ENCODE measurements around the gene RNPC3.
A peak's percentile ranks its signal among the peaks of the same experiment; 100 is the strongest.

Gene RNPC3

GRCh38 chr1:103525607-103526507, at the start of gene RNPC3:
TSS of gene RNPC3 (plus strand) at chr1:103525699. CDS start at chr1:103526071, 372 bp downstream.
- peak; percentile 79 to 90 for DNase-seq (ENCODE audit: low spot score in 2 of 2)
- H3K4me3 ChIP-seq, result peak within 1 kb of the TSS; percentile 83
- in situ Hi-C loops (cut with MboI; ENCODE audit: low sequenced_read_pairs), result no loop called here

GRCh38 chr1:103477101-103477500, 48.4 kb upstream of the RNPC3 start:
- peaks cover 14% of the 10 kb centered on the region for H3K4me1 ChIP-seq
- H3K27me3 ChIP-seq (ENCODE audit: low read depth), result no peaks in the 10 kb centered on the region
- no peak overlapping the region for H3K4me3 ChIP-seq
- in situ Hi-C loops (cut with MboI; ENCODE audit: low sequenced_read_pairs), result no loop called here
- no peak for DNase-seq (ENCODE audit: low spot score in 2 of 2)
- H3K36me3 ChIP-seq (replicated peaks), result no peaks in the 10 kb centered on the region
- no peaks in the 10 kb centered on the region for H3K9me3 ChIP-seq

More at GRCh38 chr1:103525607-103526507, at the start of gene RNPC3:
- peaks cover 12% of the 10 kb centered on the region for H3K4me1 ChIP-seq
- H3K36me3 ChIP-seq (replicated peaks), result peaks cover 5% of the 10 kb centered on the region
- no peaks in the 10 kb centered on the region for H3K9me3 ChIP-seq
- H3K27me3 ChIP-seq (ENCODE audit: low read depth), result no peaks in the 10 kb centered on the region

DNA sequence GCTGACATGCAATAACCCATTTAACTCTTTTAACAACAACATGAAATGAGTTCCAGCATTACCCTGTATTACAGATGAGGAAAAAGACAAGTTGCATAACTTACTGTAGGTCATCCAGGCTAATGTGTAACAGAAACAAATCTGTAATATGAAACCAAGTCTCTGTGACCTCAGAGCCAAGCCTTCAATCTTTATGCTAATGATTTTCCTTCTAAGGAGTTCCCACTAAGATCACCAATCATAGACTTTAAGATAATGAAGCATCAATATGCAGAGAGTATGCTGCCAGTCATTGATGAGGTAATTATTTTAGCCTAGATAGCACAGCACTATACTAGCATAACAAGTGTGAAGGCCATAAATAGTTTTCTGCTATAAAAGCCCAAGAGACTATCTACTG, 35.6 kb upstream of the RNPC3 start:
- Histone ChIP-seq H3K4me1 (peaks cover 5% of the 10 kb centered on the region), H3K27me3 (ENCODE audit: low read depth) (no peaks in the 10 kb centered on the region), H3K4me3 (no peak overlapping the region), H3K36me3 (replicated peaks) (no peaks in the 10 kb centered on the region), H3K9me3 (no peaks in the 10 kb centered on the region)
- in situ Hi-C loops (cut with MboI; ENCODE audit: low sequenced_read_pairs), result no loop called here
- peak in 1 of 2 experiments; percentile 8 for DNase-seq (ENCODE audit: low spot score in 2 of 2)

DNA sequence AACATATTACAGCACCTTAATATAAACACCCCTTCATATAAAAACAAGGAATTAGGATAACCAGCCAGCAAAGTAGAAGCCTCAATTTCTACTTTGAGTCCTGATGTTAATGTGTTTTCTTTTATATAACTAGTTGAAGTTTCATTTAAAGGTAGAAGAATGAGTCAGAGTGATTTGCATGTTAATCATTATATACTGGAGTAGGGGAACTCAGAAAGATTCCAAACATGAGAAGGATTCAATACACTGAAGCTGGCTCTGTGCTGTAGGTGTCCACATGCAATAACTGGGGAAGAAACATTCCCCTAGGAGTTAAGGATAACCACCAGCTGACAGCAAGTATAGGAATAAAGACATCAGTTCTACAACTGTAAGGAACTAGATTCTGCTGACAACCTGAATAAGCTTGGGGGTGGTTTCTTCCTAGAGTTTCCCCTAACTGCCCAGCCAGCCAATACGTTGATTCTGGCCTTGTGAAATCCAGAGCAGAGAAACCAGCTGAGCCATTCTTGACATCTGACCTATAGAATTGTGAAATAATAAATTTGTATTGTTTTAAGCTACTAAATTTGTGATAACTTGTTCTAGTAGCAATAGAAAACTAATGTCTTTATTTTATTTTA, 33.4 kb upstream of the RNPC3 start:
- no peaks in the 10 kb centered on the region for H3K9me3 ChIP-seq
- no peak for DNase-seq (ENCODE audit: low spot score in 2 of 2)
- no peak overlapping the region for H3K4me3 ChIP-seq
- no peaks in the 10 kb centered on the region for H3K27me3 ChIP-seq (ENCODE audit: low read depth)
- H3K36me3 ChIP-seq (replicated peaks), result no peaks in the 10 kb centered on the region
- in situ Hi-C loops (cut with MboI; ENCODE audit: low sequenced_read_pairs), result no loop called here
- H3K4me1 ChIP-seq, result peaks cover 5% of the 10 kb centered on the region

DNA sequence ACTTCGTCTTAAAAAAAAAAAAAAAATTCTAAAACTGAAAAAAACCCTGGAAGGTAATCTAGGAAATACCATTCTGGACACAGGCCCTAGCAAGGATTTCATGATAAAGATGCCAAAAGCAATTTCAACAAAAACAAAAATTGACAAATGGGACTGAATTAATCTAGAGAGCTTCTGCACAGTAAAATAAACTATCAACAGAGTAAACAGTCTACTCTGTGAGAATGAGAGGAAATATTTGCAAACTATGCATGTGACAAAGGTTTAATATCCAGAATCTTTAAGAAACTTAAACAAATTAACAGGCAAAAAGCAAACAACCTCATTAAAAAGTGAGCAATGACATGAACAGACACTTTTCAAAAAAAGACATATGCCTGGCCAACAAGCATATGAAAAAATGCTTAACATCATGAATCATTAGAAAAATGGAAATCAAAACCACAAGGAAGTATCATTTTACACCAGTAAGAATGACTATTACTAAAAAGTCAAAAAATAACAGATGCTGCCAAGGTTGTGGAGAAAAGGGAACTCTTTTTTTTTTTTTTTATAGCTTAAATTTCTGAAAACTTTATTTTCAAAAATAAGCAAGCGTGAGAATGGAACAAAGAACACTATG, 29.4 kb upstream of the RNPC3 start:
- H3K4me1 ChIP-seq, result no peaks in the 10 kb centered on the region; the same call in none of the 2 replicates
- in situ Hi-C loops (cut with MboI; ENCODE audit: low sequenced_read_pairs), result no loop called here
- no peaks in the 10 kb centered on the region for H3K27me3 ChIP-seq (ENCODE audit: low read depth)
- no peak overlapping the region for H3K4me3 ChIP-seq
- DNase-seq (ENCODE audit: low spot score in 2 of 2), result no peak
- no peaks in the 10 kb centered on the region for H3K9me3 ChIP-seq
- H3K36me3 ChIP-seq (replicated peaks), result no peaks in the 10 kb centered on the region

GRCh38 chr1:103497404-103497803, 28.1 kb upstream of the RNPC3 start:
- Histone ChIP-seq H3K27me3 (ENCODE audit: low read depth) (no peaks in the 10 kb centered on the region), H3K36me3 (replicated peaks) (no peaks in the 10 kb centered on the region), H3K4me3 (no peak overlapping the region), H3K4me1 (no peaks in the 10 kb centered on the region; the same call in 1 of the 2 replicates), H3K9me3 (no peaks in the 10 kb centered on the region)
- no peak for DNase-seq (ENCODE audit: low spot score in 2 of 2)
- in situ Hi-C loops (cut with MboI; ENCODE audit: low sequenced_read_pairs), result no loop called here

GRCh38 chr1:103509250-103509649, 16.2 kb upstream of the RNPC3 start:
- Histone ChIP-seq H3K4me3 (no peak overlapping the region), H3K4me1 (no peaks in the 10 kb centered on the region), H3K27me3 (ENCODE audit: low read depth) (no peaks in the 10 kb centered on the region), H3K36me3 (replicated peaks) (no peaks in the 10 kb centered on the region), H3K9me3 (no peaks in the 10 kb centered on the region; the same call in 1 of the 2 replicates)
- in situ Hi-C loops (cut with MboI; ENCODE audit: low sequenced_read_pairs), result no loop called here
- DNase-seq (ENCODE audit: low spot score in 2 of 2), result no peak

DNA sequence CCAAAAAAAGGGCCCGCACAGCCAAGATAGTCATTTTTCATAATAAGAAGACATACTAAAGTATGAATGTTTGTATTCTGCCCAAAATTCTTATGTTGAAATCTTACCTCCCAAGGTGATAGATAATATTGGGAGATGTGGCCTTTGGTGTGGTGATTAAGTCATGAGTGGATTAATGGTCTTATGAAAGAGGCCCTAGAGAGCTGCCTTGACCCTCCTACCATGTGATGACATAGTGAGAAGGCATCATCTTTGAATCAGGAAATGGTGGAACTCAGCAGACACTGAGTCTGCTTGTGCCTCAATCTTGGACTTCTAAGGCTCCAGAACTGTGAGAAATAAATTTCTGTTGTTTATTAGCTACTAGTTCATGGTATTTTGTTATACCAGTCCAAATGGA, 11.8 kb upstream of the RNPC3 start:
- H3K27me3 ChIP-seq (ENCODE audit: low read depth), result no peaks in the 10 kb centered on the region
- H3K4me3 ChIP-seq, result no peak overlapping the region
- H3K9me3 ChIP-seq, result no peaks in the 10 kb centered on the region; the same call in 1 of the 2 replicates
- no peaks in the 10 kb centered on the region for H3K36me3 ChIP-seq (replicated peaks)
- no peaks in the 10 kb centered on the region for H3K4me1 ChIP-seq
- no peak for DNase-seq (ENCODE audit: low spot score in 2 of 2)
- in situ Hi-C loops (cut with MboI; ENCODE audit: low sequenced_read_pairs), result no loop called here

DNA sequence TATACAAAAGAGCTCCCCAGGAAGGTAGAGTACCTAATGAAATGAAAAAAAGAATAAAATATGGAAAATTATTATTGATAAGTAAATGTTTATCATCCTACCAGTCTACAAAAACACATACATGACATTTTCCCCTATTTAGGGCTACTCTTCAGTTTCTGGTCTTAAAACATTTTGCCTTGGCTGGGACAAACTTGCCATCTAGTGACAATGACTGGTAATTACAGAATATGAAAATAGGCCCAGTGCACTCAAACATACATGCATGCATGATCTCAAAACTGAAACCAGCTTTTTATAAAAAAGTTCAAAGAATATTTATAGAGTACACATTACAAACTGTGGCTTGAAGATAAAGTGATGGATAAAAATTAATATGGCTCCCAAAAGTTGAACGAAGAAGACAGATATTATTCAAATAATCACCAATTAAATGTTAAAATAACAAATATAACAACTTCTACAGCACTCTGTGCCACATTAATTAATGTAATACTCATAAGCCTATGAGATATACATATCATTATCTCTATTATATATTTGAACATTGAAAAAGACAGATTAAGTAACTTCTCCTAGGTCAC, 10.5 kb upstream of the RNPC3 start:
- Histone ChIP-seq H3K4me1 (no peaks in the 10 kb centered on the region), H3K9me3 (no peaks in the 10 kb centered on the region; the same call in 1 of the 2 replicates), H3K4me3 (no peak overlapping the region), H3K27me3 (ENCODE audit: low read depth) (no peaks in the 10 kb centered on the region), H3K36me3 (replicated peaks) (no peaks in the 10 kb centered on the region)
- peak; percentile 31 to 49 for DNase-seq (ENCODE audit: low spot score in 2 of 2)
- in situ Hi-C loops (cut with MboI; ENCODE audit: low sequenced_read_pairs), result no loop called here

GRCh38 chr1:103516283-103516682, 9.2 kb upstream of the RNPC3 start:
- Histone ChIP-seq H3K36me3 (replicated peaks) (no peaks in the 10 kb centered on the region), H3K27me3 (ENCODE audit: low read depth) (no peaks in the 10 kb centered on the region), H3K9me3 (no peaks in the 10 kb centered on the region; the same call in 1 of the 2 replicates), H3K4me3 (no peak overlapping the region), H3K4me1 (no peaks in the 10 kb centered on the region)
- no peak for DNase-seq (ENCODE audit: low spot score in 2 of 2)
- in situ Hi-C loops (cut with MboI; ENCODE audit: low sequenced_read_pairs), result no loop called here

DNA sequence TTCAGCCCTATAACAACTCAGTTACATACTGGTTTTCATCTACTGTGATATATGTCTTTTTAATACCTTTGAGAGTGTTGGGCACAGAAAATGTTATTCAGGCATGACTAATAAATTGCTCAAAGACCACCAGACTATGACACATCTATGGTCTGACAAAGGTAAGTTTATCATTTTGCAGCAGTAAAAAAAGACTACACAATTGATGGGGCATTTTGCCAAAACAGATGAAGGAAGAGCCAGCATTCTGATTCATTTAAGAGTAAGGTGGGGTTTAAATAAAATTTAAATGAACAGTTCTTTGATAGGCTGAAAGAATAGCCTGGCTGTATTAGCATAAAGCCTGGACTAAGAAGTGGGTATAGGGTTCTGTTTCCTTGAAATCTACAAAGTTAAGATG, 8.8 kb upstream of the RNPC3 start:
- in situ Hi-C loops (cut with MboI; ENCODE audit: low sequenced_read_pairs), result no loop called here
- Histone ChIP-seq H3K36me3 (replicated peaks) (no peaks in the 10 kb centered on the region), H3K4me3 (no peak overlapping the region), H3K4me1 (no peaks in the 10 kb centered on the region), H3K9me3 (no peaks in the 10 kb centered on the region), H3K27me3 (ENCODE audit: low read depth) (no peaks in the 10 kb centered on the region)
- no peak for DNase-seq (ENCODE audit: low spot score in 2 of 2)

GRCh38 chr1:103517380-103518047, 8.0 kb upstream of the RNPC3 start:
- no peak for DNase-seq (ENCODE audit: low spot score in 2 of 2)
- H3K4me3 ChIP-seq, result no peak overlapping the region

GRCh38 chr1:103520822-103521221, 4.7 kb upstream of the RNPC3 start:
- H3K4me3 ChIP-seq, result no peak overlapping the region
- no peaks in the 10 kb centered on the region for H3K9me3 ChIP-seq
- H3K27me3 ChIP-seq (ENCODE audit: low read depth), result no peaks in the 10 kb centered on the region
- DNase-seq (ENCODE audit: low spot score in 2 of 2), result no peak
- no peaks in the 10 kb centered on the region for H3K36me3 ChIP-seq (replicated peaks)
- no peaks in the 10 kb centered on the region for H3K4me1 ChIP-seq
- in situ Hi-C loops (cut with MboI; ENCODE audit: low sequenced_read_pairs), result no loop called here

More at GRCh38 chr1:103517380-103518047, 8.0 kb upstream of the RNPC3 start:
- no peaks in the 10 kb centered on the region for H3K27me3 ChIP-seq (ENCODE audit: low read depth)
- in situ Hi-C loops (cut with MboI; ENCODE audit: low sequenced_read_pairs), result no loop called here
- no peaks in the 10 kb centered on the region for H3K4me1 ChIP-seq
- H3K9me3 ChIP-seq, result no peaks in the 10 kb centered on the region
- no peaks in the 10 kb centered on the region for H3K36me3 ChIP-seq (replicated peaks)
